GM18867 (cell line): ENCODE data around the gene CCDC89.

Experiments
- ATAC-seq: cut with Tn5 transposase; IDR thresholded peaks from one replicate; pipeline ENCODE4 v1.9.1; 2021; ENCODE audit warnings: mild to moderate bottlenecking, moderate library complexity; ENCODE audit not compliant: unreplicated experiment

CCDC89 gene

DNA sequence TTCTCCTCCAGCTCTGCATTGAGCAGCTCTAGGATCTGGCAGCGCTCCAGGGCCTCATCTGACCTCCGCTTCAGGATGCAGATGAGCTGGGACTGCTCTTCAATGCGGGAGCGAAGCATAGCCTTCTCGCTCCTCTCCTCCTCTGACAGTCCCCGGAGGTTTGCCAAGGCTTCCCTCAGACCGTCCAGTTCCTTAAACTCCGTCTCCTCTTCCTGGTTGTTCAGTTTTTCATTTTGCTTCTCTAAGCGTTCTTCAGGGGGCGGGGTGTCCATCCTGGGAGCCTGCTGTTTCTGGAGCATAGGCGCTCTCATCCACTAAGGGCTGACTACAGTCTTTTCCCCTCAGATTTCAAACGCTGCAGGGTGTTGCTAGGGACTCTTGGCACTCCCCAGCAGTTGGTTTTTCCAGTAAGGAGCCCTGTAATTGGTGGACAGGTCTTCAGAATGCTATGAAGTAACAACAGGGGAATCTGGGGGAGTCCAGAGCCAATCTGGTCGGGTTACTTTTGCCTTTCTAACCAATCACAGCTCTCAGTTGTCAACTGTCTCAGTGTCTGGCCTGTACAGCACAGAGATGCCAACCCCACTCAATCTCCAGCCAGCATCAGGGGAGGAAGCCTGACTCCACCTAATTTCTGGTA is at the start of gene CCDC89:
CCDC89 (minus strand) TSS at position 376 of the 640 bp plus-strand sequence; CDS start at position 311, 65 bp downstream.
- ATAC-seq: no peak

DNA sequence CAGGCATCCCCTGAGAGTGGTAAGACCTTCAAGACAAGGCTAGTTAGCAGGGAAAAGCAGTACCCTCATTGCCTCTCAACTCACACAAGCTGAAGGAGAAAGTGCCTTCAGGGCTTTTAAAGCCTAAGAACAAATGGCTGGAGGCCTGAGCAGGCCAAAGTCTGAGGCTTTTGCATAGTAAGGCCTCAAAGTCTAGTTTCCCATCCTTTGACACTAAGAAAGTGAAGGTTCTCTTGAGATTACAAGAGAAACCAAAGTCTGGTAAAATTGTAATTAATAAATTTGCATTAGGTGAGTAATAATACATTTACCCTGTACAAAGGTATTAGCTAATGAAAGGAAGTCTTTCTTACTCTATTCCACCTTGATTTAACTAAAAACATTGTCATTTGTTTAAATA is 47.0 kb upstream of the CCDC89 start:
- peak; percentile 88 for ATAC-seq

DNA sequence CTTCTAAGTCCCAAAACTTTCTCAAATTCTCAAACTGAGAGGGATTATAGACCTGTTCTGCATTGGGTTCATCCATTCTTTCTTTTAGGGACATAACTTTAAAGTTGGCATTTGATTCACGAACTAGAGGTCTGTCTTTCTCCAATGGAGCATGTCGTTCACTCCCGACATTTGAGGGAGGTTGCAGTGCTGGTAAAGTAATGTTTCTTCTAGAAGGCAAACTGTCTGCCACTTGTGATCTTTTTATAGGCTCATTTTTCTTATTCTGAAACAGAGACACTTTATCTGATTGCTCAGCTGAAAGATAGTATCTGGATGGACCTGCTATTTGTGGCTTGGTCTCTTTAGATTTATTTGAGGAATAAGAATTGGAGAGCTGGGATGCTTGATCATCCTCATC is 40.4 kb upstream of the CCDC89 start:
- no peak for ATAC-seq

DNA sequence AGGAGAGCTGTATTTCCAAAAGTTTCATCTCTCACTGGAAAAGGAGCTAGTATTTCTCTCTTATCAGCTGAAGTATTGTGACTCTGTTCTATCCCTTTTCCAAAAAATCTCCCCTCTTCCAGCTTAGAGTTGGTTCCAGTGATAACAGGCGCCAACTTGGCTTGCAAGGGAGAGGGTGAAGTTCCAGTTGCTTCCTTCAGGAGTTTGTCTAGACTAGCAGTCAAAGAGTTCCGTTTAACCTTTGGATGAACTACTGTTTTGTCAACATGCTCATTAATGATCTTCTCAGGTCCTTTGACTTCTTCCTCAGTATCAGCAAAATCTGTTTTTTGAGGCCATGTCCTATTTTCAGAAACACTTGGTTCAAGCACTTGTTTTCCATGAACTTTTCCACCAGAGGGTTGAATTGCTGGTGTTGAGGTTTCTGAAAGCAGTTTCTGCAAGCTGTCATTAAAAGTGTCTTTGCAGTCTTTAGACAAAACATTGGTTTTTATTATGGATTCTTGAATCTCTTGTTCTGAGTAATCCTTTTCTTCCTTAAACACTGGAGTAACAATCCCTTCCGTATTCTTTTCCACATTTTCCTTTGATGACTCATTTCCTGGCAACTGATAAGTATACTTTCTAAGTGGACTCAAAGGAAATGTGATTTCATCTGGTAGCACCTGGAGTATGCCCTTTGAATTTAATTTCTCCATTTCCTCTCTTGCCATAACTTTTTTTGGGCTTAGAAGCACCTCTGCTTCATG is 39.7 kb upstream of the CCDC89 start:
- ATAC-seq: no peak

DNA sequence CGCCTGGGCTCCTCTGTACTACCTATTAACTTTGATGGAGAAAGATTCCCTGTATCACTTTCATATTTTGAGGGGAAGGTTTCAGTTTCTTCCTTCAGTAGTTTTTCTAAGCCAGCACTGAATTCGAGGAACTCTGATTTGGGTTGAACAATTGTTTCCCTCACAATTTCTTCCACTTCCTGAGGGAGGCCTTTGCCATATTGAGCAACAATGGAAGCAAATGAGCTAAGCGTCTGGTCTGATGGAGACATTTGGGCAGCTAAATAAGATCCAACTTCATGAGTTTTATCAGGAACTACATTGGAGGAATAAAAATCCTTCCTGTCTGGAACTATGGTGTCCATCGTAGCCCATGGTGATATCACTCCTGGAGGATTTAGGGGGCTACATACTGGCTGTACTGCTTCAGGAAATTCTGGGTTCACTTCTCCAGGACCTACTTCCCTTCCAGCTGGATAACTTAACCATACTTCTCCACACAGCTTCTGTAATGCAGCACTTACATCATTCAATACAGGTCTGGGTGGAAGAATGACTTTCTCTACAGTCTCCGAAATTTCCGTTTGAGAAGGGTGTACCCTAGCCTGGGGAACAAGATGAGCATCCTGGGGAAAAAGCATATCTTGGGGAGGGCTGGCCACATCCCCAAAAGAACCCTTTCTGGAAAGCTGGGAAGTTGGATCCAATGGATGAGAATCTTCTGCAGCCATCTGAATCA is 38.9 kb upstream of the CCDC89 start:
- ATAC-seq: no peak

DNA sequence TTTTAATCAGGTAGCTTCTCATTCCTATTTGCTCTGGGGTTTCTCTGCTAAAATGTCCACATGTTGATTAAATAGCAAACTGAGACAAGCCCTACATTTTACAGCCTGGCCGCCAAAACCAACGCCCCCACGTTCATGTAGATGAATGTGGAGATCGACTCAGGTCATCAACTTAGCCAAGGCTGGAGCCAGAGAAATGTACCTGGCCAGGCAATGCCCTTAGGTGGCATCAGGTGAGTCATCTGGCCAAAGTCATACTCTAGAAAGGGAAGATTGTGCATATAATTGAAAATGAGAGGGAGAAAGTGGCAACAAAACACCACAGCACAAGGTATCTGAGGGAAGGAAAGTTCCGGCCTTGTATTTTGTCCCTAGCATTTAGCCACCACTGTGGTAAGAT is 37.1 kb upstream of the CCDC89 start:
- ATAC-seq: no peak

DNA sequence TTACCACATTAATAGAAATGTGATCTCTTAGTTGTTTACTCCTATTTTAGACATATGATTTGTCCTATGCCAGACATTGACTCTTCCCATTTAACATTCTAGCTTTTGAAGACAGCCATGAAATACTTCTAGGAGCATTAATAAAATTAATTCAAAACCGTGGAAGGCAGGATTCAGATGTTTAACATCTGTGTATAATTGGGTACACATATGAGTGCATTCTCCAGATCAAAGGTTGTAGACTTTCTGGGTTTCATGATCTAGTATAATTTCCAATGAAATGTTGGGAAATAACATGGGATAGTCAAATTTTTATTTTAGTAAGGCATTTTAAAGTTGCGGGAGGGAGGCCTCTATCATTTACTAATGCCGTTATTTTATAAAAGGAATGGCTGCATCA is 35.2 kb upstream of the CCDC89 start:
- no peak for ATAC-seq

DNA sequence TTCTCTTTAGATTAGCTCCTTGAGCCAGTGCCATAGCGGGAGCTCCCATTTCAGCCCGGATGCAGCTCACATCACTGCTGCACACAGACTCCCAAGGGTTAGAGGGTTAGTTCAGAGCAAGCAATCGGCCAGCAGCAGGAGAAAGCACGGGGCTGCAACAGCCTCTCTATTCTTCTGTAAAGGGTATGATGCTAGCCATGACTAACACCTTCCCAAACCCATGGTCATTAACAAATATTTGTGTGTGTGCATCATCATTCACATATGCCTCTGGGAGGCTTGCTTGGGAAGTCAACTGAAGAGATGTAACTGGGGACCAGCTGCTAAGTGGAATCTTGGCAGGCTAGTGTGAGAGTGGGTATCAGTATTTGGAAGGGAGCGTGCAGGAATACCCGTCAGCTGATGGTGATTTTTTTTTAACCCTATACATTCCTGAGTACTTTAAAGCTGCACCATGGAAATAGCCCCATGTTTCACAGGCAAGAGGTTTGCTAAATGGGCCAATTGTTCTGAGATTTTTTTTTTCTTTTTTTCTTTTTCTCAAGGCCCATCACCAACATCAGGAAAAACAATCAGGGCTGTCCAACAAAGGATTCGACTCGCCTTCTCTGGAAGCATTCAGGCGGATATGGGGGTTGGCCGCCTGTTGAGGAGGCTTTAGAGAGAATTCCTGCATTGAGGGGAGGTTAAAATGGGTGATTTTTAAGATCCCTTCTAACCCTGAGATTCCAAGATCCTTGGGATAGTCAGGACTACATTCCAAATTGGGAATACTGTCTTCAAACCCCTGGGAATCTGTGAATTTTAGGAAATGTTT is 33.2 kb upstream of the CCDC89 start:
- ATAC-seq: no peak

DNA sequence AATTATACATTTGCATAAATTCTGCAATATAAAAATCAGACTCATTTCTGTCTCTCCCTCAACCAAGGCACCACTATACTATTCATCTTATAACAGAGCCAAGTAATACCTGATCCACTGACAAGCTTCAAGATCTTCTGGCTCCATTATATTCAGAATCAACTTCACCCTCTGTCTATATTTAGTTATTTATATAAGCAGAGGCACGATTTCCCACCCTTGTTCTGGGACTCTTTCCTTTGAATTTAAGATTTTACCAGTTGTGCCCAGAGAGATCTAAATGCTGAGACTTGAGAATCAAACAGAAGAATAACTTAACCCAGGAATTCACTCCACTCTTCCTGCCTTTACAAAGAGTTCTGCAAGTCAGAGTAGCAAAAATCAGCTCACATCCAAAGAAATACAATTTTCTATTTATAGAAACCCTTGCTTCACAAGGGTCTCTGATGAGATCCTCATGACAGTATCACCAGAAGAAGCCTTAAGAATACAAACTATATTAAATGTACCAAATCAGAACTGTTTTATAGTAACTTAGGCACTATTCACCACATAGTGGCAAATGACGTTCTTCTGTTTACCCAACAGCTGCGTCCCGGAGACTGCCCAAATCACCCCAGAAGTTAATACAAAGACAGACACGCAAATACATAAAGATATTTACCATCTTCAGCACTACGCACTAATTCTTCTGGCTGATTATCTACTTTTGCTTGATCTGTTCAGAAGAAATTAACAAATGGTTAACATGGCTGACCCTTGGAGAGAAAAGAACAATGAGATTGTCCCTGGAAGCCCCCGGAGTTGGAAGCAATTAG is 32.3 kb upstream of the CCDC89 start:
- no peak for ATAC-seq

DNA sequence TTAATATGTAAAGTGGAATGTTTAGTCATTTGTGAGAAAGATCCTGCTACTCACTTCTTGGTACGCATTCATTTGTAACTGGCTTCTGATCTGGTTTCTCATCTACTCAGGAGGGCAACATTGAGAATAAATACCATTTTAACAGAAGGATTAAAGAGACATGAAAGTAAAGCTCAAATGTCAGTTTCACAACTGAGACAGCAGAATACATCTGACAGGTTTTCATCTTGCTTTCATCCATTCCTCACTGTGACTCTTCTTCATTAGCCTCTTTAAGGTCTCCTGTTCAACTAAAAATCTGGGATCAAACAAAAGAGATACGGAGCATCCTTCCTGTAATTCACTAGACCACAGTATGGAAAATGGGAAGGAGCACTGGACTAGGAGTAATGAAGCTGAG is 31.4 kb upstream of the CCDC89 start:
- no peak for ATAC-seq

DNA sequence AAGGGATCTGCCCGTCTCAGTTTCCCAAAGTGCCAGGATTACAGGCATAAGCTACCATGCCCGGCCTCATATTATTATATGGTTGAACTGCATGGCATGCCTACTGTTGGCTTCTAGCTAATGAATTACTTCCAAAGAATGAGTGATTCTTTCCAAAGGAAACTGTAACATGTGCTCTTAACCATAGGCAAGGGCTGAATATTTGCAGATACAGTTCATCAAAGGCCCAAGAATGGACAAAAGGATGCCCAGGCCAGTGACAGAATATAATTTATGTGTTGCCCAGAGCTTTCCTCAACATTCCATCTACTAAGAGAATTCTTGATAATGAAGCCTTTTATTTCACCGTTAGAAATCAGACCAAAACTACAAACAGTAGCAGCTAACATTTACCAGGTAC is 27.0 kb upstream of the CCDC89 start:
- no peak for ATAC-seq

DNA sequence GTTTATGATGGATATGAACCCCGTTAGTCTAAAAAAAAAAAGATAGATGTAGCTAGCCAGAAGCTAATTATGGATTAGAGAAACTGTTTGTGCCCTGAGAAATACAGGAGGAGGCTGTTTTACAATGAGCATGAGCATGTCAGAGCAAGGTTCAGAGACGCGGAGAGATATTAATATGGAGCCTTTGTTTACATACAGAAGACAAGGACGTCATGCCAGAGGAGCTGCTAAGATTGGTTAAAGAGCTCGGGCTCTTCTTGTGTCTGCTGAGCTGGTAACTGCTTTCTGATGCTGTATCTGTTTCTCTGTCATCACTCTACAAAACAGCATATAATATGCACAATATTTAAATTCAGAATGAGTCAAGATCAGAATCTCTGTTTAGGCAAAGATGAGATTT is 24.9 kb upstream of the CCDC89 start:
- ATAC-seq: no peak

DNA sequence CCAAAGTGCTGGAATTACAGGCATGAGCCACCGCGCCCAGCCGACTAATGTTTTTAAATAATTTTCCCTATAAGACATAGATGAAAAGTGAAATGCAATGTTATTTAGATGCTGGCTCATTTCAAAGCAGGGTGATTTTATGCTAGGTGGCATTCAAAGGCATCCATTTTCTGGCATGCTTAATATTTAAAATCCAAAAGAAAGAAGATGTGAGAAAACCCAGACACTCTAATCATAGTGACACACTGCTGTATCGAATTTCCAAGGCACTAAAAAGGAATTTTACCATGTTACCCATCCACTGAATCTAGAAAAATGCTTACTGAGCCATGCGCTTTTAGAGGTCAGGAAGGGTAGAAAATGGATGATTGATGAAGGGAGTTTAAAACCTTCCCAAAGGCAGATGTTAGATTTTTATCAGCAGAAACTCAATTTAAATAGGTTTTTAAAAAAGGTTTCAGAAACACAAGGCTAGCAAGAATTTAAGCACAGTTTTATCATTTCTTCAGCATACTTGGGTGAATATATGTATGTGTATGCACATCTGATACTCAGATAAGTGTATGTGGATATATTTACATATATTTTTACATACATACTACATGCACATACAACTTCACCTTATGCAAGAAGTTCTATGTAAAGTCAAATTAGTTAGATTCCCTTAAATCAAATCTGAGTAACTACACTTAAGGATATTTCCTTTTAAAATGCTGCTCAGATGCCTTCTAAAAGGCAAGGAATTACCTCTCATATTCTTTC is 24.1 kb upstream of the CCDC89 start:
- no peak for ATAC-seq

DNA sequence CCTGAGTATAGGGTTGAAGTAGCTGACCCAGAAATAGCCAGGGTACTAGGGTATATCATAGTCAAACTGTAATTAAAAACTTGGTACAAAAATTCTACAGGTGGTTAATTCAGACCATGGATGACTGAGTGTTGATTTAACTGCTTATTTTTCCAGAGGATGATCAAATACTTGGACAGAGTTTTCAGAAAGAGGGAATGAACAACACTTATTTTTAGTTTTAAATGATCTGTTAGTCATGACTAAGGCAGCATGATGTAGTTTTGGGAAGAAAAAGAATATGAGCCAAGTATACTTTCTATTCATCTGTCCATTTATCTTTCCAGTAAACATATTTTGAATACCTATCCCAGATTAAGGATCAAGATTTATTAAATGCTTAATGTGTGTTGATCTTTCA is 19.8 kb upstream of the CCDC89 start:
- ATAC-seq: no peak

DNA sequence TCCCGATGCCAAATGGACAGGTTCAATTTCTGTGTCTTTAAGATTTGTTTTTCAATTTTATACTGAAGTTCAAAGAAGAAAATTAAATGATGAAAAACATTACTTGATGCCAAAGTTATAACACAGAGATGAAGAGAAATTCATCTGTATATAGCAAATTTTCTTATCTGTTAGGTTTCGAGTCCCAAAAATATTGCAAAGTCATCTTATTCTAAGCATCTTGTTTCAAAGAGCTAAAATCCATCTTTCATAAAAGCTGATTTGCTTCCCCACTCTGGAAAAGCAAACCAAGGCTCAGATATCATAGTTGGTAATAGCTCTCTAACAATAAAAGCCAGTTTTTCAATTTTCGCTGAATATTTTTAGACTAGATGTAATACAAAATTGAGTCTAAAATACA is 19.0 kb upstream of the CCDC89 start:
- no peak for ATAC-seq

DNA sequence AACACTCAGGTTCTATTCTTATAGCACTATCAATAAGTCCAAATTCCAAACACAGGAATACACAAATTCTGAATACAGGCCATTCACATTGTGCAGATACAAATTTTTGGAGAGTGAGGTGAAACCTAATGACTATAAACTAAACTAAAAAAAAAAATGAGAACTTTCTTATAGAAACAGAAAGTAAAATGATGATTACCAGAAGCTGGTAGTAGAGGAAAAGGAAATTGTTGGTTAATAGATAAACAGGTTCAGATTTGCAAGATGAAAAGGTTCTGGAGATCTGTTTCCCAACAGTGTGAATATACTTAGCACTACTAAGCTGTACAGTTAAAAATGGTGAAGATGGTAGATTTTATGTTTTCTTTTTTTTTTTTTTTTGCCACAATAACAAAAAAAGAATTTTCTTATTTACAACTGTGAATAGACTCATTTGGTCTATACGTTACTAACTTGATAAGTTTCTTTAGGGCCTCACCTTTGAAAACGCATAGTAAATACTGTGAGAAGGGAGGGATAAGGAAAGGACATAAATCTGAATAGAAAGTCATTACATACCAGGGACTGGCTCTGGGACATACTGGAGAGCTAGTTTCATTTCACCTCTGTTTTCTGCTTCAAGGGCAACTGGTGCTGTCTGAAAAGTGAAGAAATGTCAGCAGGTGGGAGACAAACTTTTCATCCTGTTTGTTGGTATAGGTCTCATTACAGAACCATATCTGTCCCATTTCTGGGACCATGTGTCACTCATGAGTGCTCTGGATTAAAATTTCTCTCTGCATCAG is 14.2 kb upstream of the CCDC89 start:
- ATAC-seq: peak; percentile 87

DNA sequence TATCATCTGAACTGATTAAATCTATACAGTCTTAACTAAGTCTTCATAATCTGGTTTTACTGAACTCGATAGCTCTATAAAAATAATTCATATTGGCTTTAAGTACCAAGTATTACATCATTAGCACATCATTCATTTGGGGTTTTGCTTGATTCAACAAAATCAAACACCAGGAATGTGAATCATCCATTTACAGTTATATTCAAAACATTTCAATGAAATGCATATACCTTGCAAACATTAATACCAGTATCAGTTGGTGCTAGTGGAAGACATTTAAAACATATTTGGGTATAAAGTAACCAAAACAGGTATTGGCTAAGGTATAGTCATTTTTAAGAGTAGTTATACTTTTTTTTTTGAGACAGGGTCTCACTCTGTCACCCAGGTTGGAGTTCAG is 12.2 kb upstream of the CCDC89 start:
- ATAC-seq: no peak

DNA sequence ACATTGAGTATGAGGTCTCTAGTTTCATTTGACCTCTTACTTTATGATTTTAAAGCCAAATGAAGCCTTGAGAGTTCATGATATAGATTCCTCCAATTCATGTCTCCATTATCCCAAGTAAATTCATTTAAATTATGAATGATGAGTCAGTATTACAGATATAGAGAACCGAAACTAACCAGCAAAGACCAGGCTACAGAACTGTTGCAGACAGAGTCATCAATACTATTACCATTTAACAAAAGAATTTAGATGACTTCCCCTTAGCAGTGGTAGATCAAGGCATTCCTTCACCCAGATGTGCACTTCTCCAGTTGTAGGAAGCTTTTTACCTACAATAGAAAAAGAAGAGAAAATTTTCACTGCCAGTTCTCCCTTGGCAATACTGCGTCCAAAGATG is 11.8 kb upstream of the CCDC89 start:
- peak; percentile 62 for ATAC-seq

DNA sequence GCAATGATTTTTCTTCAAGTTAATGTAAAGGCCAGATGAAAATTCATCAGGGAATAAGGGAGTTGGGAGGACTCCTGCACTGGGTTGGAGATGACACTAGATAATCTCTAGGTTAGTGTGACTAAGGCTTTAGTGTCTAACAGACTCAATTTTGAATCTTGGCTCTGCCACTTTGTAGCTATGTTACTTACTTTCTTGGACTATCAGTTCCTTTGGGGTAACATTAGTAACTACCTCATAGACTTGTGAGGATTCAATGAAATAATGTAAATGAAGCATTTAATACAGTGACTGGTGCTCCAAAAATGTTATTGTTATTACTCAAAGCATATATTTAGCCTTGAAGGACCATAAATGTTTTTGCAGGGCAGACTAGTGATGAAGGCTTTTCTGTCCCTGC is 9.6 kb upstream of the CCDC89 start:
- no peak for ATAC-seq
